Endothelial cell of umbilical vein (primary cell): ENCODE measurements around the gene GRIK3. TPM values are rescaled to one million over a fixed set of nuclear protein-coding genes. Genes with fewer than 3 reads are reported as not detected.
"Not testable (repeated sequence)": the region's sequence is repeated elsewhere in the genome, so short reads cannot be mapped to it uniquely, and the experiment has no call there.

ENCODE experiments used
- BruUV-seq: library from RNA; stranded (reverse); fragments of 400-500 nt; replicated peaks from 2 replicates; lab custom pipeline; 2021; lab: Mats Ljungman, UMichigan
- CTCF ChIA-PET: fragments of 300-600, 350-600 bp; sonication (Branson Sonifier 250); formaldehyde crosslinking; loops from one replicate; lab custom pipeline; 2021; ENCODE audit warnings: antibody characterized with exemption, inconsistent platforms; lab: Charles Lee
- POLR2A ChIA-PET: fragments of 300-600, 350-600 bp; sonication (Branson Sonifier 250); formaldehyde crosslinking; loops from one replicate; lab custom pipeline; 2021; ENCODE audit warnings: antibody characterized with exemption, inconsistent platforms; lab: Charles Lee
- DNase-seq: peaks from one replicate; pipeline ENCODE4 v3.0.0-alpha.2; 2011; ENCODE audit warnings: low read depth, low spot score
- FAIRE-seq: peaks from 2 replicates; lab custom pipeline; 2011; peaks lifted over from hg19 to GRCh38; lab: Jason Lieb, UNC
- H2AFZ ChIP-seq: 2 replicates; pipeline ENCODE4 v1.6.0; 2012; ENCODE audit warnings: low read depth, low read length, control low read depth, inconsistent platforms
- H3K27ac ChIP-seq: 2 replicates; pipeline ENCODE4 v1.5.1; 2011; ENCODE audit warnings: low read depth, mild to moderate bottlenecking, control low read depth, low read length, moderate library complexity; ENCODE audit not compliant: insufficient read depth
- H3K27me3 ChIP-seq, 2 experiments: 2 replicates each; pipeline versions ENCODE4 v1.6.0 to v1.6.1; 2011; ENCODE audit warnings: low read length in 2 of 2, mixed read lengths in 1 of 2; ENCODE audit not compliant: control insufficient read depth in 2 of 2, insufficient read depth in 2 of 2
- H3K36me3 ChIP-seq, 2 experiments: 2 replicates in 1 of 2; 3 replicates in 1 of 2; pipeline ENCODE4 v1.5.1; 2011; ENCODE audit warnings: low read length in 2 of 2, mild to moderate bottlenecking in 1 of 2, moderate library complexity in 1 of 2; ENCODE audit not compliant: control insufficient read depth in 2 of 2, insufficient read depth in 2 of 2; ENCODE audit errors: extremely low read depth in 1 of 2
- H3K4me1 ChIP-seq: 3 replicates; pipeline ENCODE4 v1.5.1; 2011; ENCODE audit warnings: mild to moderate bottlenecking, low read length; ENCODE audit not compliant: control insufficient read depth, insufficient read depth; ENCODE audit errors: extremely low read depth
- H3K4me2 ChIP-seq: 2 replicates; pipeline ENCODE4 v1.6.1; 2011; ENCODE audit warnings: low read length, control low read depth, mixed read lengths; ENCODE audit not compliant: insufficient read depth
- H3K4me3 ChIP-seq, 3 experiments: fragments of 200-600 bp in 1 of 3; sonication (generic), shearing (Covaris generic) in 1 of 3; replicated peaks in 1 of 3; 2 replicates each; pipeline ENCODE4 v1.5.1; 2011 to 2016; ENCODE audit warnings: control low read depth in 3 of 3, low read length in 3 of 3, mild to moderate bottlenecking in 2 of 3, inconsistent platforms in 1 of 3, low read depth in 1 of 3, moderate library complexity in 1 of 3; ENCODE audit not compliant: insufficient read depth in 1 of 3
- H3K79me2 ChIP-seq: 2 replicates; pipeline ENCODE4 v1.6.0; 2012; ENCODE audit warnings: low read length, inconsistent platforms; ENCODE audit not compliant: control insufficient read depth, insufficient read depth
- H3K9ac ChIP-seq: replicated peaks from 2 replicates; pipeline ENCODE3; 2011; ENCODE audit warnings: low read length, control low read depth; ENCODE audit not compliant: insufficient read depth; ENCODE audit errors: extremely low read depth
- H3K9me1 ChIP-seq: replicated peaks from 3 replicates; pipeline ENCODE4 v1.6.0; 2011; ENCODE audit warnings: mild to moderate bottlenecking, low read length; ENCODE audit not compliant: control insufficient read depth, insufficient read depth; ENCODE audit errors: extremely low read depth
- H3K9me3 ChIP-seq: replicated peaks from 2 replicates; pipeline ENCODE4 v1.5.1; 2012; ENCODE audit warnings: low read length, inconsistent platforms; ENCODE audit not compliant: control insufficient read depth, insufficient read depth
- H4K20me1 ChIP-seq: replicated peaks from 2 replicates; pipeline ENCODE3; 2011; ENCODE audit warnings: mild to moderate bottlenecking, low read length; ENCODE audit not compliant: control insufficient read depth, insufficient read depth; ENCODE audit errors: extremely low read depth
- EZH2 ChIP-seq: IDR thresholded peaks from 2 replicates; pipeline ENCODE4 v1.6.1; 2012; ENCODE audit warnings: borderline replicate concordance, low read depth, mild to moderate bottlenecking, moderate library complexity, low read length, inconsistent platforms; ENCODE audit not compliant: severe bottlenecking
- FOS ChIP-seq: IDR thresholded peaks from 2 replicates; pipeline ENCODE4 v1.6.1; 2011; ENCODE audit warnings: mild to moderate bottlenecking, low read length, moderate library complexity, borderline replicate concordance; ENCODE audit not compliant: insufficient read depth
- GATA2 ChIP-seq: IDR thresholded peaks from 2 replicates; pipeline ENCODE4 v1.7.0; 2011; ENCODE audit warnings: low read depth, mild to moderate bottlenecking, moderate library complexity, mixed read lengths, low read length; ENCODE audit not compliant: insufficient read length, insufficient read depth
- JUN ChIP-seq: IDR thresholded peaks from 2 replicates; pipeline ENCODE4 v1.6.1; 2011; ENCODE audit warnings: borderline replicate concordance, low read depth; ENCODE audit not compliant: insufficient read length, insufficient read depth
- MAX ChIP-seq: IDR thresholded peaks from 2 replicates; pipeline ENCODE4 v1.6.1; 2011; ENCODE audit not compliant: insufficient read depth, insufficient read length
- MYC ChIP-seq: IDR thresholded peaks from one replicate; pipeline ENCODE4 v1.6.1; 2011; ENCODE audit warnings: mild to moderate bottlenecking, low read depth, low read length
- POLR2A ChIP-seq: IDR thresholded peaks from 2 replicates; pipeline ENCODE4 v1.6.1; 2012; ENCODE audit warnings: low read depth, mild to moderate bottlenecking, control low read depth, low read length
- POLR2AphosphoS5 ChIP-seq: IDR thresholded peaks from 2 replicates; pipeline ENCODE4 v1.6.1; 2012; ENCODE audit warnings: low read depth, mild to moderate bottlenecking, control low read depth, low read length, moderate library complexity; ENCODE audit not compliant: insufficient read depth
- dilution Hi-C: fragments of 300-500 bp; cut with MboI; formaldehyde crosslinking; loops from one replicate; pipeline ENCODE4 v1.15.0; 2019; ENCODE audit warnings: low sequenced_read_pairs; ENCODE audit not compliant: extremely low pct_ligation_motif_present
- intact Hi-C: fragments of 100-400 bp; cut with micrococcal nuclease; formaldehyde crosslinking; loops from one replicate; pipeline ENCODE4 v1.10.0; 2022
- polyA plus RNA-seq, 4 experiments: library from polyadenylated mRNA; depleted of rRNA in 3 of 4; stranded (reverse) in 3 of 4; unstranded in 1 of 4; fragments of >200 nt; gene quantifications; 2 replicates each; pipeline versions ENCODE4 v1.2.1 to v1.2.3, GENCODE V29; 2011 to 2012; ENCODE audit warnings: missing spikeins in 1 of 4
- total RNA-seq: library from RNA; stranded (reverse); gene quantifications from 2 replicates; pipeline ENCODE4 v1.2.3, GENCODE V29; 2021
- TF ChIP-seq, protein P1 (sequence below), 2 donors: IDR thresholded peaks; 1 replicate in 1 of 2; 2 replicates in 1 of 2; pipeline ENCODE4 v1.5.1; 2011; ENCODE audit warnings: low read length in 2 of 2, mild to moderate bottlenecking in 2 of 2, moderate library complexity in 2 of 2, control low read depth in 1 of 2, inconsistent platforms in 1 of 2, low read depth in 1 of 2; ENCODE audit not compliant: insufficient read depth in 1 of 2; ENCODE audit errors: extremely low read depth in 1 of 2

GRIK3 gene
- total and polyA plus RNA-seq, 2 donors (not counting 3 experiments of a cell fraction or from before 2014, with no cell fraction given), result not detected

GRCh38 chr1:36918604-36919003, 115.7 kb downstream of the GRIK3 start:
- TF ChIP-seq MYC, result no peak
- TF ChIP-seq FOS, result no peak
- TF ChIP-seq EZH2, result no peak
- TF ChIP-seq POLR2A, result no peak
- TF ChIP-seq POLR2AphosphoS5, result no peak
- TF ChIP-seq JUN, result no peak
- TF ChIP-seq GATA2, result no peak
- TF ChIP-seq, protein P1, sequence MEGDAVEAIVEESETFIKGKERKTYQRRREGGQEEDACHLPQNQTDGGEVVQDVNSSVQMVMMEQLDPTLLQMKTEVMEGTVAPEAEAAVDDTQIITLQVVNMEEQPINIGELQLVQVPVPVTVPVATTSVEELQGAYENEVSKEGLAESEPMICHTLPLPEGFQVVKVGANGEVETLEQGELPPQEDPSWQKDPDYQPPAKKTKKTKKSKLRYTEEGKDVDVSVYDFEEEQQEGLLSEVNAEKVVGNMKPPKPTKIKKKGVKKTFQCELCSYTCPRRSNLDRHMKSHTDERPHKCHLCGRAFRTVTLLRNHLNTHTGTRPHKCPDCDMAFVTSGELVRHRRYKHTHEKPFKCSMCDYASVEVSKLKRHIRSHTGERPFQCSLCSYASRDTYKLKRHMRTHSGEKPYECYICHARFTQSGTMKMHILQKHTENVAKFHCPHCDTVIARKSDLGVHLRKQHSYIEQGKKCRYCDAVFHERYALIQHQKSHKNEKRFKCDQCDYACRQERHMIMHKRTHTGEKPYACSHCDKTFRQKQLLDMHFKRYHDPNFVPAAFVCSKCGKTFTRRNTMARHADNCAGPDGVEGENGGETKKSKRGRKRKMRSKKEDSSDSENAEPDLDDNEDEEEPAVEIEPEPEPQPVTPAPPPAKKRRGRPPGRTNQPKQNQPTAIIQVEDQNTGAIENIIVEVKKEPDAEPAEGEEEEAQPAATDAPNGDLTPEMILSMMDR (IDR thresholded peaks at IDR 0.05; ENCODE audit: extremely low read depth in 1 of 2, insufficient read depth in 1 of 2, low read depth in 1 of 2, low read length in 2 of 2), result no peak
- no peak for TF ChIP-seq MAX
- H3K9ac ChIP-seq, result no peak overlapping the region
- CTCF ChIA-PET, result no interaction called here
- FAIRE-seq (no peak), DNase-seq (no peak)
- no peak overlapping the region for H3K27ac ChIP-seq
- no peak overlapping the region for H3K4me3 ChIP-seq
- intact Hi-C loops, result no loop called here
- H2AFZ ChIP-seq, result no peak overlapping the region
- no TSS peak for BruUV-seq
- no peaks in the 10 kb centered on the region for H3K27me3 ChIP-seq
- H3K4me2 ChIP-seq, result no peak overlapping the region
- no peaks in the 10 kb centered on the region for H3K9me1 ChIP-seq
- H4K20me1 ChIP-seq, result no peaks in the 10 kb centered on the region
- dilution Hi-C loops, result no loop called here
- no peaks in the 10 kb centered on the region for H3K9me3 ChIP-seq
- no peaks in the 10 kb centered on the region for H3K4me1 ChIP-seq
- H3K36me3 ChIP-seq, result no peaks in the 10 kb centered on the region
- POLR2A ChIA-PET, result no interaction called here
- no peaks in the 10 kb centered on the region for H3K79me2 ChIP-seq

DNA sequence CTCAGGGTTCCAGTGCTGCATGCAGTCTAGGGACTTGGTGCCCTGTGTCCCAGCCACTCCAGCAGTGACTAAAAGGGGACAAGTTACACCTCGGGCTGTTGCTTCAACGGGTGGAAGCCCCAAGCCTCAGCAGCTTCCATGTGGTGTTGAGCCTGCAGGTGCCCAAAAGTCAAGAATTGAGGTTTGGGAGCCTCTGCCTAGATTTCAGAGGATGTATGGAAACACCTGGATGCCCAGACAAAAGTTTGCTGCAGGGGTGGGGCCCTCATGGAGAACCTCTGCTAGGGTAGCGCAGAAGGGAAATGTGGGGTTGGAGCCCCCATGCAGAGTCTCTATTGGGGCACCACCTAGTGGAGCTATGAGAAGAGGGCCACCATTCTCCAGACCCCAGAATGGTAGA, 117.8 kb downstream of the GRIK3 start:
- H3K4me1 ChIP-seq, FAIRE-seq, H3K4me3 ChIP-seq, H4K20me1 ChIP-seq, H3K27me3 ChIP-seq, H3K9me1 ChIP-seq, H2AFZ ChIP-seq, H3K79me2 ChIP-seq, intact Hi-C loops, BruUV-seq, H3K9me3 ChIP-seq, H3K27ac ChIP-seq, H3K4me2 ChIP-seq, dilution Hi-C loops, H3K36me3 ChIP-seq, DNase-seq, H3K9ac ChIP-seq, POLR2A ChIA-PET: not testable (repeated sequence)
- CTCF ChIA-PET, result interaction anchor here (1.3 kb wide), 1 partner anchor 340 kb away, joined by 4 read pairs; no protein-coding TSS in a partner anchor
